ENCODE data around the gene B3GNT4.
"Not testable (repeated sequence)": the region's sequence is repeated elsewhere in the genome, so short reads cannot be mapped to it uniquely, and the experiment has no call there.

The B3GNT4 gene

DNA sequence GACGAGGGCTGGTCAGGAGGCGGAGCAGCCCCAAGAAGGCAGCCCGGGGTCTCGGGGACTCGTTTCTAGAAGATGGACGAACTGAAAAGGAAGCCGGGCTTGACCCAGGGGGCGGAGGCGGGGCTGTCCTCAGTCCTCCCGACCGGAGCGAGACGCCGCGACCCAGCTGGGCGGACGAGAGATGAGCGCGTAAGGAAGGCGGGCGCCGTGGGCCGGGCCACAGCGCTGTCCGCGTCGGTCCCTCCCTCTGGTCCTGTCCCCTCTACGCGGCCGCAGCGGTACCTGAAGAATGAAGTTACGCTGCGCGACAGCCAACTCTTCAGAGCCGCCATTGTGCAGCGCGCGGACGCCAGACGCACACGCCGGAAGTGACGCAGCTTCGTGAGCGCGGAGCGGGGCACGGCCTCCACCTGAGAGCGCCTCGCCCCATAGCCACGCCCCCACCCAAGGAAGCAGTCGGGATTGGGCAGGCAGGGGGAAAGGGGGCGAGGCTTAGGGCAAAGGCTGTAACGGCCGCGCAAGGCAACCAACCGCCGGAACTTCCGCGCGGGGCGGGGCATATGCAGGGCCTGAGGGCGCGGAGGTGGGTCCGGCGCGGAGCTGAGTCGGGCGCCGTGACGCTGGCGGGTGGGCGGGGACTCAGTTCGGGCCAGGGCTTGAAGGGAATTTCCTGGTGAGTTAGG is 22.3 kb downstream of the B3GNT4 start, which contains the start of gene DIABLO:
TSS of gene DIABLO (minus strand) at position 370 of the 683 bp plus-strand sequence. CDS start at position 332, 38 bp downstream.
- peak; percentile 98 to 99 for DNase-seq

DNA sequence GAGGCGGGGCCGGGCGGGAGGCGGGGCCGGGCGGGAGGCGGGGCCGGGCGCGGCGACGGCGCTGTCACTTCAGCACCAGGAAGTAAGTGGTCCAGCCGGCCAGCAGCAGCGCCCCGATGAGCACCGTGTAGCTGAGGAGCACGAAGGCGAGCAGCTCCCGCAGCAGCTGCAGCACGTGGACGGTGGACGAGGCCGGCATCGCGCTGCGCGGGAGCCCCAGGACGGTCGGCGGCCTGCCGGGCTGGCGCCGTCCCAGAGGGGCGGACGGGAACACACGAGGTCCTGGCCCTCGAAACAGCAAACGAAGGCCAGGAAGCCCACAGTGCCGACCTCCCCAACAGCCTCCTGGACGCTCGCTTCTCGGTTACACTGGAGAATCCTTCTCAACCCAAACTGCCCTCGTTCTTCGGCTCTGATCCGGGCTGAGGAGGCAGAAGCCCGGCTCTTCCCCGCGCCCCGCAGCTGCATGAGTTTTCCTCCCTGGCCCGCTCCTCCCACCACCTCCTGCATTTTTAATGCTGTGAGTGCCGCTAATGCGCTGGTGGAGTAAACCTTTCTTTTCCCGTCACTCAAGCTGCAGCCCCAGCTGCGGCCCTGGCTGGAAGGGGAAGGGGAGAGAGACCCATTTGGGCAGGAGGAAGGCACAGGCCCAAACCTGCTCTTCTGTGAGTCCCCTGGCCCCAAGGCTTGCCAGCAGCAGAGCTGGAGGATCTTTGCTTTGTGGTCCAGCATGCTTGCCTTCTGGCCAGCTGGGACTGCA is 23.0 kb downstream of the B3GNT4 start:
- DNase-seq, result no peak

DNA sequence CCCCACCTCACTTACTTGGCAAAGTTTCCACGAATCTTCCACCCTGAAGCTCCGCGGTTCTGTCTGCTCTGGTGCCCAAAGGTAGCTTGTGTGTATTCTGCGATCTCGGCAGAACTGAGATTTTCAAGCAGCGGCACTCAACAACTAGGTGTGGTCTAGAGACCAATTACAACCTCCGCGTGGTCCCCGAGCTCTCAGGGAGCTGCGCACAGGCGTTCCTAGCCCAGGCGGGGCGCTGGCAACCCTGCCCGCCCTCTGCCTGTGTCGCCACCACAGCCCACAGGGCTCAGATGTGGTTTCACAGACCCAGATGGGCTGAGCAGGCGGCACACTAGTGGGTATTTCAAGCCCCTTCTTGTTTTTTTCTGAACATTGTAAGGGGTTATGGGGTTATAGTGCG is 23.8 kb downstream of the B3GNT4 start:
- no peak for DNase-seq

DNA sequence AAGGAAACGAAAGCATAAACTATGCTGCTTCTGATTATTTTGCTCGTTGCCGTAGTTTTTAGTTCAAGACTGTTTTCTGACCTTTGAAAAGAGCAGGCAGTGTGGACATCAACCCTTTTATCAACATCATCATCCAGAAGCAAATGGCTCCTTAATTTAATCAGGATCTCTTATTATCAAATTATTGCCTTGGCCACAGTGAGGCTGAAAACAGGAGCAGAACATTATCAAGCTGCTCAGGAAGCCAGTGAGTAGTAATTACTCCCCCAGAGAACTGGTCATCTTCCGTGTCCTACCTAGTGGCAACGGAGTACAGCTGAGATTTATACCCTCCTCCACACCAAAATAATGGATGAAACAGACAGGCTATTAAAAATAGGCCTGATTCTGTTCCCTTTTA is 24.6 kb downstream of the B3GNT4 start:
- no peak for DNase-seq

DNA sequence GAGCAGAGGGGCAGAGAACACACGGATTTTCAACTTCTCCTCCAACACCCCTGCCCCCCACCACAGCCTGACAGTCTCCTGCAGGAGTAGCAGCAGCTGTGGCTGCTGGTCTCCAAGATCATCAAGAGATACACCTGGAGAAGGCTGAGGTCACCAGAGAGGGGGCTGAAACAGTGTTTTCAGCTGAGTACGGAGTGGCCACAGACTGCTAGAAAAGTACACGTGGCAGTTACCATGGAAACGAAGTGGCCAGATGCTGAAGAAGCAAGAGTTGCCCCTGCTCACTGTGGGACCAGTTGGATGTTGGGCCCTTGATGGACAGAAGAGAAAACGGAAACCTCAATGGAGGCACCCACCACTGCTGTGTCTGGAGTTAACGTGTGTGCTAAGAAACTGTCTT is 27.3 kb downstream of the B3GNT4 start:
- no peak for DNase-seq

DNA sequence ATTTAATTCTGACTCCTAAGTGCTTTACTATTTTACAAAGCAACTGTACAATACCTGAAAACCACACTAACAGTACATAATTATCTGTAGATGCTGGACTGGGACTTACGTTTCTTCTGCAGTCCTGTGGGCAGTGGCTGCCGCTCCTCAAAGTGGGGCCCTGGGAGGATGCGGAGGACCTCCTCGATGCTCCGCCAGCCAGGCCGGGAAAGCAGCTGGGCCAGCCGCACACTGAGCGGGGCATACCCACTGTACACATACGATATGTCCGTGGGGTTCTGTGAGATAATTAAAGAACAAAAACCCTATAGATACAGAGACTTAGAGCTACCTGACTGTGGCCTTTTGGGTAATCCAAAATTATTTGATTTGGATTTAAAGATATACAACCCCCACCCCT is 29.2 kb downstream of the B3GNT4 start:
- DNase-seq, result no peak

DNA sequence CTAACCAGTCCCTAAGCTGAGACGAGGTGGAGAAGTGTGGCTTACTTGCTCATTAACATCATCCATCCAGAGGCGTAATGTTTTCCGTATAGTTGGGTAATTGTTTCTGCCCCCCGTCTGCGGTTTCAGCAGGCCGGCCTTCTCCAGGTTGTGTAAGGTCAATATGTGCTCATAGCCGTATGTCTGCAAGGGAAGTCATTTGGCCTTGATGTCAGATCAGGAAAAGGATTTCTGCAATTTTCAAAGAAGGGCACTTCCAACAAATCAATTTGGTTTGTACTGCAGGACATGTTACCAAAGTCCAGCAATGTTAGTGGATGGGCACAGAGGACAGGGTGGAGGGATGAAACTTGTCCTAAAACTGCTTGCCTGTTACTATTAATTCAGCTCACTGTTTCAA is 32.2 kb downstream of the B3GNT4 start:
- DNase-seq, result no peak

DNA sequence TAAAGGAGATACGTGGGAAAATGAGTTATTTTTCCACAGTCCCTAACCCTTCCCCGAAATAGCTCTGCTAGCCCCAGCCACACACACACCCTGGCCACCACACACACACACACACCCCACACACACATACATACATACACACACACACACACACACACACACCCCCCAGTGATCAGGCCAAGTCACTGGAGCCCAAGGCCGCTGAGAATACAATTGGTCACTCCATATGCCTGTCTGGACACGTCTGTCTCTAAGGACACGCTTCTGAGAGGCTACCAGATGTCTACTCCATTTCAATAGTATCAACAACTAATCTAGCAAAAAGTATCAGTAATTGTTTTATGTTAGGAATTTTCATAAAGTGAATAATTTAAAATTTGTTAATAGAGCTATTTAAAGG is 35.4 kb downstream of the B3GNT4 start:
- no peak for DNase-seq

DNA sequence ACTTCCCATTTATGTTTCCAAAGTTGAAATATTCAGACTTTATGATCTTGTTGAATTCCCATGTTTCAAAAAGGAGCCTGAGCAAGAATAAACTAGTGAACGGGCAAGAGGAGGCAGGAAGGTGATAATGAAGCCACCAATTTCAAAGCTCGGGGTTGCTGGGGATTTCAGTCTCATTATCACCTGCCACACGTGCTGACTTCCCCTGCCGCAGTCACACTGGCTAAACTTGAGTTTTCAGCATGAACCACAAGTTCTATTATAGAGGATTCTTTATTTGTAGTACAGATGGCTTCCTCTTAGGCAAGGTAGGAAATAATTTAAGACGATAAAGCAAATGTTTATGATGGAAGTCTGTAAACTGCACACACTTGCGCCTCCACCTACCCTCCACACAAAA is 40.5 kb downstream of the B3GNT4 start:
- no peak for DNase-seq

DNA sequence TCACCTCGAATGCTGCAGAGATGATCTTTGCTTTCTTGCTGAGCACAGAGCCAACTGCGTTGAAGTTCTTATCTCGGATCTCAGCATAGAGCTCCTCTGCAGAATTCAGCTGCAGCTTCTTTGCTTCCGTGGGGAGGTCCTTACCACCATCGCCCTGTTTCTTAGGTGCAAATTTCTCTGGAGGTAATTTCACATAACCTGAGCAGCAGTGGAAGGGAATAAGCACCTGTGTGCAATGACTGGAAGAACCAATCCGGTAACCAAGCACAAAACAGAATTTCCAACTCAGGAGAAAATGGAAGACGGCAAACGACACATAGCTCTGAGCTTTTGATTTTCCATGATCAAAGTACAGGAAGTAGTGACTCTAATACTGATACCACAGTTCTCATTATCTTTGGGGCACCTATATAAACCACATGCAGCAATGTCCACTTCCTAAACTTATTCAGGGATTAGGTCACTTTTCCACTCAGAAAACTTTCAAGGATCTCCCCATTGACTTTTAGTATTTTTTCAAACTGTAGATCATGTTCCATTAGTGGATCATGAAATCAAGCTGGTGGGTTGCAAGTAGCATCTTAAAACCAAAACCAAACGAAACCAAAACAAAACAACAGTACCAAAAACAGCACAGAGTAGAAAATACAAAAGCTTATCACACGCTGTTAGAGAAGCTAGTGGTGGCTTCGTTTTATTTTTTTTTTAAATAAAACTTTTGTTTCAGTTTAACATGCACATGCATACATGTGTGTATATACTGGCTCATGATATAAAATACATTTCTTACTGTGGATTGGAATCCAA is 41.3 kb downstream of the B3GNT4 start:
- no peak for DNase-seq

DNA sequence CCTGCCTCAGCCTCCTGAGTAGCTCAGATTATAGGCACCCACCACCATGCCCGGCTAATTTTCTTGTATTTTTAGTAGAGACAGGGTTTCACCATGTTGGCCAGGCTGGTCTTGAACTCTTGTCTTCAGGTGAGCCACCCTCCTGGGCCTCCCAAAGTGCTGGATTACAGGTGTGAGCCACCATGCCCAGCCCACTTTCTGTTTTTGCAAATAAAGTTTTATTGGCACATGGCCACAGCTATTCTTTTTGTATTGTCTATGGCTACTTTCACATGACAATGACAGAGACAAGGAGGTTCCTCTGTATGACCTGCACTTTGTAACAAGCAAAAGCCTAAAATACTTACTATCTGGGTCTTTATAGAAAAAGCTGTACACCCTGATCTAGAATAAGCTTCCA is 42.0 kb downstream of the B3GNT4 start:
- DNase-seq, result no peak

DNA sequence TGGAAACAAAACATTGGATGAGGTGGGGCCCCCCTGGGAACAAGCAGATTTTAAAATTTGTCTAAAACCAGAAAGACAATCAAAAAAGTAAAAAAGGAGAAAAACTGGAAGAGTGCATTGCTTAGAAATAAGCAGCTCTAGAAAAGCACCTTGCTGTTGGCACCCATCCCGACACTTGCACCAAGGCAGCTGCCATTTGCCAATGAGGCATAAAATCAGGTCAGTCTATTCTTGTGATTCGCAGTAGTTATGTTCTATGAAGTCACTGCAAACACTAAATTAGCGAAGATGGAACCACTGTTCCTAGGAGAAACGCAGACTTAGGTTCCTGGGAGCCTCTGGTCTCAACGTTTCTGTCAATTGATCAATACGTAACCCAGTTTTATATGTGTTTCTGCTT is 46.5 kb downstream of the B3GNT4 start:
- DNase-seq, result no peak

DNA sequence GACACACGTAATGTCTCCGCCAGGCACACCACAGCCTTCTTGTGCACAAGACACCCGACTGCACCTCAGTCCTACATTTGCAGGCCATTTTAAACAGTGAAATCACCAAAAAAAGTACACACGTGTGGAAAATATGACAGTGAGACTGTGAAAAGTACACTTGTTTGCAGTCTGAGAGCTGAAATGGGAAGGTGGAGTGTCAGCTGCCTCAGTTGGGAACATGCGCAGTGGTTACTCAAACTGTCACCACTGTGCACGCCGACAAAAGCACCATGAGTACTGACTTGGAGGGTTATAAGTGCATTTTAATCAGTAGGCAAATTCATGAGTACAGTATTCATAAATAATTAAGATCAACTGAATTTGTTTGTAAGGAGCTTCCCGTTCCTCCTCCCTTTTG is 47.0 kb downstream of the B3GNT4 start:
- no peak for DNase-seq

DNA sequence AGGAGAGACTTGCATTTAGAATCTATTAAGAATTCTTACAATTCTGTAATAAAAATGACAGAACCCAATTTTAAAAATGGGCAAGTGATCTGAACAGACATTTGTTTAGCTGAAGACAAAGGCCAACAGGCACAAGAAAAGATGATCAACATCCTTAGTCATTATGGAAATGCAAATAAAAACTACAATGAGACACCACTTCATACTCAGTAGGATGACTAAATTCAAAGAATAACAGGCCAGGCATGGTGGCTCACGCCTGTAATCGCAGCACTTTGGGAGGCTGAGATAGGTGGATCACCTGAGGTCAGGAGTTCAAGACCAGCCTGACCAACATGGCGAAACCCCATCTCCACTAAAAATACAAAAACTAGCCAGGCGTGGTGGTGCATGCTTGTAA is 55.0 kb downstream of the B3GNT4 start:
- not testable (repeated sequence) for DNase-seq
